ENCODE results near the gene NEK6.

GRCh38 chr9:124299515-124300090, 41.9 kb downstream of the NEK6 start:
- TF ChIP-seq CTCF (IDR thresholded peaks at IDR 0.05) (no peak), EP300 (IDR thresholded peaks at IDR 0.05) (no peak)

Measured in tibial nerve (tissue), 4 donors.